HEK293T (cell line): ENCODE results near the gene TDRKH.
A peak's percentile ranks its signal among the peaks of the same experiment; 100 is the strongest.

Source experiments
- CTCF ChIA-PET: fragments of 350-600 bp; formaldehyde crosslinking; extraction: SDS; loops from one replicate; lab custom pipeline; 2021; ENCODE audit warnings: antibody characterized with exemption, inconsistent platforms; lab: Yijun Ruan, JAX
- POLR2A ChIA-PET: fragments of 350-600 bp; formaldehyde crosslinking; extraction: SDS; loops from one replicate; lab custom pipeline; 2020; ENCODE audit warnings: antibody characterized with exemption, inconsistent platforms; lab: Yijun Ruan, JAX
- DNase-seq: peaks from one replicate; pipeline ENCODE4 v3.0.0; 2012; ENCODE audit warnings: mixed read lengths; ENCODE audit errors: extremely low spot score
- ARNT ChIP-seq: fragments of 450-650 bp; IDR thresholded peaks from 2 replicates; pipeline ENCODE4 v1.6.1; 2017; ENCODE audit warnings: mild to moderate bottlenecking
- BHLHE40 ChIP-seq: fragments of 450-650 bp; IDR thresholded peaks from 2 replicates; pipeline ENCODE4 v1.6.1; 2016; ENCODE audit warnings: mild to moderate bottlenecking, moderate library complexity, borderline replicate concordance
- CTBP1 ChIP-seq: fragments of 450-650 bp; IDR thresholded peaks from 2 replicates; pipeline ENCODE4 v1.6.1; 2016; ENCODE audit warnings: borderline replicate concordance
- ELF4 ChIP-seq: fragments of 450-650 bp; IDR thresholded peaks from 2 replicates; pipeline ENCODE4 v1.6.1; 2017; ENCODE audit warnings: antibody characterized with exemption
- FOXA1 ChIP-seq: fragments of 450-650 bp; IDR thresholded peaks from 2 replicates; pipeline ENCODE4 v1.6.1; 2016; ENCODE audit warnings: mild to moderate bottlenecking
- FOXK2 ChIP-seq: fragments of 450-650 bp; IDR thresholded peaks from 2 replicates; pipeline ENCODE4 v1.6.1; 2016; ENCODE audit warnings: mild to moderate bottlenecking
- FOXM1 ChIP-seq: fragments of 450-650 bp; IDR thresholded peaks from 2 replicates; pipeline ENCODE4 v1.6.1; 2017; ENCODE audit warnings: mild to moderate bottlenecking, borderline replicate concordance
- HDGF ChIP-seq: fragments of 450-650 bp; IDR thresholded peaks from 2 replicates; pipeline ENCODE4 v1.6.1; 2017; ENCODE audit warnings: antibody characterized with exemption, borderline replicate concordance
- L3MBTL2 ChIP-seq: fragments of 450-650 bp; conservative IDR thresholded peaks from 2 replicates; pipeline ENCODE4 v1.6.1; 2016; ENCODE audit warnings: mild to moderate bottlenecking
- LEF1 ChIP-seq: fragments of 450-650 bp; IDR thresholded peaks from 2 replicates; pipeline ENCODE4 v1.6.1; 2017; ENCODE audit warnings: mild to moderate bottlenecking, borderline replicate concordance
- NFRKB ChIP-seq: fragments of 450-650 bp; IDR thresholded peaks from 2 replicates; pipeline ENCODE4 v1.6.1; 2016; ENCODE audit warnings: mild to moderate bottlenecking, moderate library complexity
- PKNOX1 ChIP-seq: fragments of 450-650 bp; IDR thresholded peaks from 2 replicates; pipeline ENCODE4 v1.6.1; 2016
- SP1 ChIP-seq: fragments of 450-650 bp; IDR thresholded peaks from 2 replicates; pipeline ENCODE4 v1.6.1; 2017
- SUZ12 ChIP-seq: fragments of 450-650 bp; IDR thresholded peaks from 2 replicates; pipeline ENCODE4 v1.6.1; 2016; ENCODE audit warnings: mild to moderate bottlenecking
- TARDBP ChIP-seq: fragments of 450-650 bp; IDR thresholded peaks from 2 replicates; pipeline ENCODE4 v1.6.1; 2016
- ZNF384 ChIP-seq: fragments of 450-650 bp; IDR thresholded peaks from 2 replicates; pipeline ENCODE4 v1.6.1; 2016

TDRKH gene

GRCh38 chr1:151802372-151802771 is 12.1 kb upstream of the TDRKH start:
- CTCF ChIA-PET = interaction anchor here (1.2 kb wide), 1 partner anchor 9 kb away, joined by 3 read pairs; no protein-coding TSS in a partner anchor
- POLR2A ChIA-PET = interaction anchor here (0.7 to 1.4 kb wide), 4 partner anchors 9 to 521 kb away, joined by 3 to 4 read pairs (median 4); partner anchors contain the start of genes CGN, MRPL9 and ZNF687
- no peak for DNase-seq
- TF ChIP-seq CTBP1 = no peak
- TF ChIP-seq FOXM1 = no peak

GRCh38 chr1:151801846-151802245 is 11.5 kb upstream of the TDRKH start:
- DNase-seq = no peak
- TF ChIP-seq FOXA1 = no peak
- no peak for TF ChIP-seq FOXK2
- TF ChIP-seq LEF1 = no peak
- TF ChIP-seq SUZ12 = no peak
- TF ChIP-seq ZNF384 = no peak
- ChIA-PET CTCF (interaction anchor here (1.2 kb wide), 1 partner anchor 9 kb away, joined by 3 read pairs; no protein-coding TSS in a partner anchor), POLR2A (interaction anchor here (0.7 to 1.4 kb wide), 3 partner anchors 9 to 290 kb away, joined by 3 to 4 read pairs (median 4); partner anchors contain the start of genes CGN and MRPL9)

- no peak for DNase-seq
- POLR2A ChIA-PET = interaction anchor here (1.0 to 1.4 kb wide), 2 partner anchors 10 to 38 kb away, joined by 4 read pairs; partner anchors contain the start of gene MRPL9
- CTCF ChIA-PET = interaction anchor here (1.2 kb wide), 1 partner anchor 10 kb away, joined by 3 read pairs; no protein-coding TSS in a partner anchor
- TF ChIP-seq CTBP1 (no peak), FOXA1 (no peak), ZNF384 (no peak)
Observed at GRCh38 chr1:151801310-151801820, 11.1 kb upstream of the TDRKH start.

GRCh38 chr1:151800830-151801229 is 10.5 kb upstream of the TDRKH start:
- DNase-seq = no peak
- POLR2A ChIA-PET = no interaction called here
- CTCF ChIA-PET = no interaction called here
- TF ChIP-seq TARDBP (no peak), SP1 (no peak), SUZ12 (no peak), L3MBTL2 (no peak), FOXM1 (no peak), LEF1 (no peak), ELF4 (no peak), CTBP1 (no peak), BHLHE40 (no peak), FOXK2 (no peak), FOXA1 (no peak), ZNF384 (no peak), HDGF (no peak), NFRKB (no peak), PKNOX1 (no peak), ARNT (no peak)

- ChIA-PET CTCF (interaction anchor here (1.2 kb wide), 1 partner anchor 37 kb away, joined by 4 read pairs; no protein-coding TSS in a partner anchor), POLR2A (interaction anchor here (0.7 kb wide), 1 partner anchor 12 kb away, joined by 3 read pairs; no protein-coding TSS in a partner anchor)
- no peak for DNase-seq
- TF ChIP-seq SUZ12 (no peak), CTBP1 (no peak), FOXK2 (no peak), HDGF (no peak), NFRKB (no peak), BHLHE40 (no peak), LEF1 (no peak), ZNF384 (no peak), FOXM1 (no peak), L3MBTL2 (no peak)
Observed at GRCh38 chr1:151799179-151800022, 9.1 kb upstream of the TDRKH start.

- CTCF ChIA-PET = no interaction called here
- POLR2A ChIA-PET = interaction anchor here (0.7 kb wide), 1 partner anchor 13 kb away, joined by 3 read pairs; no protein-coding TSS in a partner anchor
- DNase-seq = no peak
- no peak for TF ChIP-seq L3MBTL2
Observed at GRCh38 chr1:151798571-151798970, 8.3 kb upstream of the TDRKH start.

GRCh38 chr1:151790940-151791651 is 796 bp upstream of the TDRKH start:
- DNase-seq = peak; percentile 67
- TF ChIP-seq ARNT (no peak), ZNF384 (no peak), HDGF (no peak), BHLHE40 (no peak), ELF4 (no peak), SUZ12 (no peak), NFRKB (no peak), FOXA1 (no peak), SP1 (no peak), LEF1 (no peak), FOXM1 (no peak), L3MBTL2 (no peak), FOXK2 (no peak), PKNOX1 (no peak), CTBP1 (no peak)
- CTCF ChIA-PET = no interaction called here
- POLR2A ChIA-PET = no interaction called here
